ENCODE results near the gene HHIP.

DNA sequence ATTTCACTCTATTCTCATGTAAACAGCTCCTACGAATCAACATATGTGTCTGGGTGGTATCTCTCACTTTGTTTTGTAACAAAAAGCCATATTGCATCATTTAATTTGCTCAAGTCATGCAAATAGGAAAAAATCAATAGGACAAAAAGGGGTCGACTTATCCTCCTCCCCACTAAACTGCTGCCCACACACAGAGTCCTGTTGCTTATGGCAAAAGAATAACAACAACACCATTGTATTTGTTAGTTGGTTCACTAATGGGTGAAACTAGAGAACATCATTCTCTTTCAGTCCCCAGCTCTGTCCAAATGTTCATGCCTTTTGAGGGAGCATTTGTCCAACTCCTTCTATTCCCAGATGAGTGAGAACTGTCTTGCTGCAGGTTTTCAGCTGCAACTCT is 2.1 kb downstream of the HHIP start:
- TF ChIP-seq, protein P1, sequence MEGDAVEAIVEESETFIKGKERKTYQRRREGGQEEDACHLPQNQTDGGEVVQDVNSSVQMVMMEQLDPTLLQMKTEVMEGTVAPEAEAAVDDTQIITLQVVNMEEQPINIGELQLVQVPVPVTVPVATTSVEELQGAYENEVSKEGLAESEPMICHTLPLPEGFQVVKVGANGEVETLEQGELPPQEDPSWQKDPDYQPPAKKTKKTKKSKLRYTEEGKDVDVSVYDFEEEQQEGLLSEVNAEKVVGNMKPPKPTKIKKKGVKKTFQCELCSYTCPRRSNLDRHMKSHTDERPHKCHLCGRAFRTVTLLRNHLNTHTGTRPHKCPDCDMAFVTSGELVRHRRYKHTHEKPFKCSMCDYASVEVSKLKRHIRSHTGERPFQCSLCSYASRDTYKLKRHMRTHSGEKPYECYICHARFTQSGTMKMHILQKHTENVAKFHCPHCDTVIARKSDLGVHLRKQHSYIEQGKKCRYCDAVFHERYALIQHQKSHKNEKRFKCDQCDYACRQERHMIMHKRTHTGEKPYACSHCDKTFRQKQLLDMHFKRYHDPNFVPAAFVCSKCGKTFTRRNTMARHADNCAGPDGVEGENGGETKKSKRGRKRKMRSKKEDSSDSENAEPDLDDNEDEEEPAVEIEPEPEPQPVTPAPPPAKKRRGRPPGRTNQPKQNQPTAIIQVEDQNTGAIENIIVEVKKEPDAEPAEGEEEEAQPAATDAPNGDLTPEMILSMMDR (IDR thresholded peaks at IDR 0.05): no peak
- no peak for TF ChIP-seq POLR2AphosphoS5 (IDR thresholded peaks at IDR 0.05)
- no peak for TF ChIP-seq POLR2A (IDR thresholded peaks at IDR 0.05)
- no peak for TF ChIP-seq EP300 (IDR thresholded peaks at IDR 0.05)
